Testis (tissue), 2 donors: ENCODE data around the gene FAM81A.

Experiments
- CTCF ChIP-seq, 3 experiments: fragments of 450-650 bp in 2 of 3; fragments of 200-600 bp in 1 of 3; sonication (generic) in 1 of 3; IDR thresholded peaks; one replicate each; pipeline ENCODE4 v1.5.1; 2016 to 2019; ENCODE audit warnings: antibody characterized with exemption in 3 of 3, mild to moderate bottlenecking in 2 of 3, moderate library complexity in 1 of 3
- POLR2A ChIP-seq: fragments of 450-650 bp; IDR thresholded peaks from one replicate; pipeline ENCODE4 v1.6.1; 2017; ENCODE audit warnings: antibody characterized with exemption, mild to moderate bottlenecking, moderate library complexity

- no peak for TF ChIP-seq CTCF (IDR thresholded peaks at IDR 0.05)
- no peak for TF ChIP-seq POLR2A
Observed at GRCh38 chr15:59562448-59563186, 124.6 kb downstream of the FAM81A start.
